ENCODE data around the gene POTEB.
"Not testable (repeated sequence)": the region's sequence is repeated elsewhere in the genome, so short reads cannot be mapped to it uniquely, and the experiment has no call there.

Gene POTEB

DNA sequence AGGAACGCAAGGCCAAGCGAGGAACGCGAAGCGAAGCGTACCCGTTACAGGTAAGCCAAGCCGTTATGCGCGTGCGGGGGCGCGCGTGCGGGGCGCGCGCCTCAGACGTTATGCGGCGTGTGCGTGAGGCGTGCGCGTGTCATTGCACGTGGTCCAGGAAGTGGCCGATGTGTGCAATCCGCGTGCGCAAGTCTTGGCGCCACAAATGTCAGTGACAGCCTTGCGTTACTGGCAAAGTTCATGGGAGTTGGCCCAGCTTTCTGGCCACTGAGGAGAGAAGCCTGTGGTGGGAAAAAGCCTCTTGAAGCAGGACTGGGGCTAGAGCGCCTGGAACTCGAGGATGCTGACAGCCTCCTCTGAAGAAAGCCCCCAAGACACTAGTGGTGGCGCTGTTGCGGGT, at the start of gene POTEB:
TSS of gene POTEB (minus strand) at position 101 of the 400 bp plus-strand sequence. CDS start 489 bp downstream, outside the sequence.
- not testable (repeated sequence) for H3K4me3 ChIP-seq (ENCODE audit: low read depth, low read length); H3K4me1 ChIP-seq (ENCODE audit: control insufficient read depth, insufficient read depth, low read length, unreplicated experiment); H2AFZ ChIP-seq (ENCODE audit: low read length, unreplicated experiment); H3K27me3 ChIP-seq (ENCODE audit: insufficient read depth, low read length); H3K27ac ChIP-seq (ENCODE audit: low read depth, low read length); H3K79me2 ChIP-seq (ENCODE audit: control insufficient read depth, insufficient read depth, low read length, unreplicated experiment); H3K36me3 ChIP-seq (ENCODE audit: insufficient read depth, low read length)

DNA sequence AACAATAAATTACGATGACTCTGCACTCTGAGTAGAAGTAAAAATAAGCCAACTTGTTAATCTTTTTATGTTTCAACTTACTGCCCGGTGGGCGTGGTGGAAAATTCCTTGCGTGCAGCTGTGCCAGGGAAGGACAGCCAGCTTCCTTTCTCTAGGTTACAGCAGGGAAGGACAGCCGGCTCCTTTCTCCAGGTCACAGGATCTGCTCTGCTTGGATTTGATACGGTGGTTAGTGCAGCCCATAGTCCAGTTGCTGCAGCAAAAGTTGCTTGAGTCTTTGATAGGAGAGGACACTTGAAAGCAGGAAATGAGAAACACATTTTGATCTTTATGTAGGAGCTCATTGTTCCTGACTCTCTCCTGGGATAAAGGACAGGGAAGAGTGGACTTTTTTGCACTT, 13.4 kb upstream of the POTEB start:
- not testable (repeated sequence) for H3K4me3 ChIP-seq (ENCODE audit: low read depth, low read length); H3K4me1 ChIP-seq (ENCODE audit: control insufficient read depth, insufficient read depth, low read length, unreplicated experiment); H3K27me3 ChIP-seq (ENCODE audit: insufficient read depth, low read length); H3K36me3 ChIP-seq (ENCODE audit: insufficient read depth, low read length); H3K79me2 ChIP-seq (ENCODE audit: control insufficient read depth, insufficient read depth, low read length, unreplicated experiment); H3K27ac ChIP-seq (ENCODE audit: low read depth, low read length); H2AFZ ChIP-seq (ENCODE audit: low read length, unreplicated experiment)

DNA sequence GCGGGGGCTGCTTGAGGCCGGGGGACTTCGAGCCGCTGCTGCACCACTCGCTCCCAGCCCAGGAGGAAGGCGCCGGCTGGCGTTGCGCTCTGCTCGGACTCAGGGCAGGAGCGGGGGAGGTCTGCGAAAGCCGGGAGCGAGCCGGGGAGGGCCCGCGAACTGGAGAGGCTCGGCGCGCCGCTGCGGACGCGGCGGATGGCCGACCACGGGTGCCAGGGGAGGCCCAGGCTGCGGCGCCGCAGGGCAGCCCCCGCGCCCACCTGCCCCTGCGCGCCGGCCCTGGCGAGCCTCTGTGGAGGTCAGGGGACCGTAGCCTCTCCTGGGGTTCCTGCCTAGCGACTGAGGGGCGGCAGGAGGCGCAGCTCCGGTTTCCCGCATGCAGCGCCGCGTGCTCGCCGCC, 12.0 kb upstream of the POTEB start:
- H3K36me3 ChIP-seq (ENCODE audit: insufficient read depth, low read length); H3K4me1 ChIP-seq (ENCODE audit: control insufficient read depth, insufficient read depth, low read length, unreplicated experiment); H3K4me3 ChIP-seq (ENCODE audit: low read depth, low read length); H3K27me3 ChIP-seq (ENCODE audit: insufficient read depth, low read length); H3K79me2 ChIP-seq (ENCODE audit: control insufficient read depth, insufficient read depth, low read length, unreplicated experiment); H3K27ac ChIP-seq (ENCODE audit: low read depth, low read length); H2AFZ ChIP-seq (ENCODE audit: low read length, unreplicated experiment): not testable (repeated sequence)

DNA sequence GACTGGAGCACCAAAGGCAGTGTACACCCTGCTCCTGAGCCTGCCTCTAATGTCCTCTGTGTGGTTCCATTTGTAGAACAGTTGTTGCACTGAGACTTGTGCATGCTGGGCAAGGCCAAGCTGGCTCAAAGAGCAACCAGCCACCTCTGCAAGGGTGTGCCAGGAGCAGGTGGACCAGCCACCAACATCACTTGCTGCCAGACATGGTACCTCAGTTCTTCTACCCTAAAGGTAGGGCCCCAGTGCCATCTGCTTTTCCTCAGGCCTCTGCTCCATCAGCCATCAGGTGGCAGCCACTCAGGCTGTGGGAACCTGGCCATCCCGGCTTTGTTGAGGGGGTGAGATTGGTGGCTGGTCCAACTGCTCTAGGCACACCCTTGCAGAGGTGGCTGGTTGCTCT, 38.7 kb downstream of the POTEB start:
- not testable (repeated sequence) for H3K4me3 ChIP-seq (ENCODE audit: low read depth, low read length); H3K36me3 ChIP-seq (ENCODE audit: insufficient read depth, low read length); H2AFZ ChIP-seq (ENCODE audit: low read length, unreplicated experiment); H3K79me2 ChIP-seq (ENCODE audit: control insufficient read depth, insufficient read depth, low read length, unreplicated experiment); H3K27ac ChIP-seq (ENCODE audit: low read depth, low read length); H3K27me3 ChIP-seq (ENCODE audit: insufficient read depth, low read length); H3K4me1 ChIP-seq (ENCODE audit: control insufficient read depth, insufficient read depth, low read length, unreplicated experiment)
